PC-3 (cell line): ENCODE measurements around the gene OR5L1. TPM values are rescaled to one million over a fixed set of nuclear protein-coding genes. Genes with fewer than 3 reads are reported as not detected.

ENCODE experiments used
- ATAC-seq: fragments of 200-7000 bp; cut with Tn5 transposase; 2 replicates; pipeline ENCODE4 v1.9.1; 2020; ENCODE audit warnings: mild to moderate bottlenecking, moderate library complexity
- BruUV-seq: library from RNA; stranded (reverse); fragments of 400-500 nt; replicated peaks from 2 replicates; lab custom pipeline; 2021; lab: Mats Ljungman, UMichigan
- CTCF ChIA-PET: fragments of 300-600 bp; sonication (Branson Sonifier 250); formaldehyde crosslinking; loops from one replicate; lab custom pipeline; 2022; ENCODE audit warnings: antibody characterized with exemption; lab: Charles Lee
- POLR2A ChIA-PET: fragments of 300-600 bp; sonication (Branson Sonifier 250); formaldehyde crosslinking; loops from one replicate; lab custom pipeline; 2022; ENCODE audit warnings: antibody characterized with exemption; ENCODE audit not compliant: unreplicated experiment; lab: Charles Lee
- DNase-seq: peaks from one replicate; pipeline ENCODE4 v3.0.0-alpha.2; 2015
- H2AFZ ChIP-seq: fragments of 300-600 bp; sonication (generic); 2 replicates; pipeline ENCODE4 v1.6.0; 2016; ENCODE audit warnings: antibody characterized with exemption, low read length
- H3F3A ChIP-seq: fragments of 300-600 bp; sonication (generic); one replicate; pipeline ENCODE4 v1.6.0; 2017; ENCODE audit warnings: antibody characterized with exemption, low read length, control low read depth, mild to moderate bottlenecking; ENCODE audit not compliant: unreplicated experiment
- H3K27ac ChIP-seq: fragments of 300-600 bp; sonication (generic); 2 replicates; pipeline ENCODE4 v1.5.1; 2016; ENCODE audit warnings: mild to moderate bottlenecking, low read length
- H3K27me3 ChIP-seq: fragments of 300-600 bp; sonication (generic); 2 replicates; pipeline ENCODE4 v1.6.1; 2016; ENCODE audit warnings: low read length, mixed read lengths
- H3K36me3 ChIP-seq: fragments of 300-600 bp; sonication (generic); 2 replicates; pipeline ENCODE4 v1.6.1; 2016; ENCODE audit warnings: low read depth, mixed run types, low read length, mixed read lengths
- H3K4me1 ChIP-seq: fragments of 300-600 bp; sonication (generic); 2 replicates; pipeline ENCODE4 v1.5.1; 2016; ENCODE audit warnings: low read length; ENCODE audit not compliant: insufficient read depth
- H3K4me2 ChIP-seq: fragments of 300-600 bp; sonication (generic); 2 replicates; pipeline ENCODE4 v1.6.0; 2016; ENCODE audit warnings: low read length
- H3K4me3 ChIP-seq: fragments of 300-600 bp; sonication (generic); 2 replicates; pipeline ENCODE4 v1.5.1; 2016; ENCODE audit warnings: mild to moderate bottlenecking, low read length, mixed read lengths
- H3K79me2 ChIP-seq: fragments of 300-600 bp; sonication (generic); 2 replicates; pipeline ENCODE4 v1.6.1; 2017; ENCODE audit warnings: low read length, mixed read lengths
- H3K9ac ChIP-seq: fragments of 300-600 bp; sonication (generic); 2 replicates; pipeline ENCODE4 v1.6.0; 2016; ENCODE audit warnings: mild to moderate bottlenecking, low read length
- H3K9me2 ChIP-seq: fragments of 300-600 bp; sonication (generic); replicated peaks from 2 replicates; pipeline ENCODE4 v1.6.1; 2016; ENCODE audit warnings: mixed run types, low read length, mixed read lengths
- H3K9me3 ChIP-seq: fragments of 300-600 bp; sonication (generic); 2 replicates; pipeline ENCODE4 v1.6.1; 2016; ENCODE audit warnings: low read length, mixed read lengths
- H4K20me1 ChIP-seq: fragments of 300-600 bp; sonication (generic); 2 replicates; pipeline ENCODE4 v1.6.1; 2016; ENCODE audit warnings: low read length, mixed read lengths
- CTCF ChIP-seq: fragments of 300-600 bp; sonication (generic); conservative IDR thresholded peaks from 2 replicates; pipeline ENCODE4 v1.5.1; 2017; ENCODE audit warnings: antibody characterized with exemption, low read depth, mild to moderate bottlenecking, low read length
- EZH2 ChIP-seq: fragments of 300-600 bp; sonication (generic); IDR thresholded peaks from one replicate; pipeline ENCODE4 v1.6.1; 2017; ENCODE audit warnings: antibody characterized with exemption, mild to moderate bottlenecking, low read length; ENCODE audit not compliant: unreplicated experiment
- EZH2phosphoT487 ChIP-seq: fragments of 300-600 bp; sonication (generic); IDR thresholded peaks from 2 replicates; pipeline ENCODE4 v1.6.1; 2018; ENCODE audit warnings: mild to moderate bottlenecking, antibody characterized with exemption, low read length, borderline replicate concordance
- intact Hi-C: fragments of 100-400 bp; cut with micrococcal nuclease; formaldehyde crosslinking; loops from 2 replicates; pipeline ENCODE4 v1.9.0; 2023
- total RNA-seq: library from RNA; depleted of rRNA; stranded (reverse); fragments of >200 nt; gene quantifications from 2 replicates; pipeline ENCODE4 v1.2.3, GENCODE V29; 2014

The OR5L1 gene
- total RNA-seq, 1 experiment from 2014 or later = not detected

GRCh38 chr11:55793321-55793720, 17.8 kb upstream of the OR5L1 start:
- ATAC-seq (no peak), DNase-seq (no peak)
- no peak overlapping the region for H3K4me2 ChIP-seq
- H4K20me1 ChIP-seq = no peaks in the 10 kb centered on the region
- H3K9ac ChIP-seq = no peak overlapping the region
- no peaks in the 10 kb centered on the region for H3K9me2 ChIP-seq
- ChIA-PET POLR2A (no interaction called here), CTCF (no interaction called here)
- H3F3A ChIP-seq = no peaks in the 10 kb centered on the region
- H3K27me3 ChIP-seq = no peaks in the 10 kb centered on the region
- intact Hi-C loops = no loop called here
- H2AFZ ChIP-seq = no peak overlapping the region
- peaks cover 8% of the 10 kb centered on the region for H3K9me3 ChIP-seq
- H3K36me3 ChIP-seq = no peaks in the 10 kb centered on the region
- H3K79me2 ChIP-seq = no peaks in the 10 kb centered on the region
- H3K27ac ChIP-seq = no peak overlapping the region
- H3K4me3 ChIP-seq = no peak overlapping the region
- H3K4me1 ChIP-seq = no peaks in the 10 kb centered on the region
- no TSS peak for BruUV-seq
- TF ChIP-seq EZH2phosphoT487 (no peak), CTCF (no peak), EZH2 (no peak)

GRCh38 chr11:55795256-55795655, 15.9 kb upstream of the OR5L1 start, which contains the start of gene OR5D14:
Gene OR5D14 (plus strand): TSS chr11:55795556. CDS start chr11:55795556, 0 bp downstream.
- ATAC-seq = no peak

More at GRCh38 chr11:55795256-55795655, 15.9 kb upstream of the OR5L1 start, which contains the start of gene OR5D14:
- no peak within 1 kb of the TSS for H3K4me2 ChIP-seq
- H3K27ac ChIP-seq = no peak within 1 kb of the TSS
- DNase-seq = no peak
- H3K4me3 ChIP-seq = no peak within 1 kb of the TSS
- no peaks in the 10 kb centered on the region for H3K27me3 ChIP-seq
- no peak within 1 kb of the TSS for H2AFZ ChIP-seq
- no peak within 1 kb of the TSS for H3K9ac ChIP-seq
- no peaks in the 10 kb centered on the region for H3K36me3 ChIP-seq
- H3F3A ChIP-seq = no peaks in the 10 kb centered on the region
- ChIA-PET POLR2A (no interaction called here), CTCF (no interaction called here)
- H3K79me2 ChIP-seq = no peaks in the 10 kb centered on the region
- no peaks in the 10 kb centered on the region for H4K20me1 ChIP-seq
- H3K9me3 ChIP-seq = peaks cover 14% of the 10 kb centered on the region
- H3K9me2 ChIP-seq = no peaks in the 10 kb centered on the region
- no TSS peak for BruUV-seq
- H3K4me1 ChIP-seq = no peaks in the 10 kb centered on the region
- TF ChIP-seq CTCF = no peak
- TF ChIP-seq EZH2phosphoT487 = no peak
- TF ChIP-seq EZH2 = no peak
- intact Hi-C loops = no loop called here
